K562 (cell line): ENCODE results near the gene ARMC7. TPM values are rescaled to one million over a fixed set of nuclear protein-coding genes. Genes with fewer than 3 reads are reported as not detected.

ENCODE experiments used
- CBX3 ChIP-seq, 2 experiments: IDR thresholded peaks; 1 replicate in 1 of 2; 2 replicates in 1 of 2; pipeline ENCODE4 v1.6.1; 2012; ENCODE audit warnings: inconsistent platforms in 2 of 2, low read length in 2 of 2, borderline replicate concordance in 1 of 2, control low read depth in 1 of 2
- CSDE1 ChIP-seq, 2 experiments: fragments of 450-650 bp; IDR thresholded peaks; 2 replicates each; pipeline ENCODE4 v1.6.1; 2016; ENCODE audit warnings: mild to moderate bottlenecking in 1 of 2
- CTBP1 ChIP-seq: fragments of 450-650 bp; IDR thresholded peaks from 2 replicates; pipeline ENCODE4 v1.6.1; 2016; ENCODE audit warnings: borderline replicate concordance
- KDM1A ChIP-seq, 2 experiments: fragments of 450-650 bp; IDR thresholded peaks; 2 replicates each; pipeline ENCODE4 v1.6.1; 2016; ENCODE audit warnings: mild to moderate bottlenecking in 2 of 2
- KHSRP ChIP-seq: fragments of 450-650 bp; IDR thresholded peaks from 2 replicates; pipeline ENCODE4 v1.6.1; 2017
- MEIS2 ChIP-seq: fragments of 450-650 bp; IDR thresholded peaks from 2 replicates; pipeline ENCODE4 v1.6.1; 2014; ENCODE audit warnings: mild to moderate bottlenecking; ENCODE audit not compliant: partially characterized antibody
- NCOA4 ChIP-seq: fragments of 450-650 bp; IDR thresholded peaks from 2 replicates; pipeline ENCODE4 v1.6.1; 2018; ENCODE audit warnings: mild to moderate bottlenecking; ENCODE audit not compliant: partially characterized antibody
- NR2C1 ChIP-seq, 2 experiments: fragments of 450-650 bp; IDR thresholded peaks; 2 replicates each; pipeline ENCODE4 v1.6.1; 2017; ENCODE audit warnings: mild to moderate bottlenecking in 2 of 2, antibody characterized with exemption in 1 of 2, inconsistent platforms in 1 of 2, missing compliant biosample characterization in 1 of 2, missing genetic modification characterization in 1 of 2
- NR4A1 ChIP-seq, 2 experiments: fragments of 250-450 bp in 1 of 2; fragments of 450-650 bp in 1 of 2; sonication (Bioruptor Pico) in 1 of 2; IDR thresholded peaks; 2 replicates each; pipeline versions ENCODE4 v1.4.0 to v1.6.1; 2016 to 2020; ENCODE audit warnings: mild to moderate bottlenecking in 2 of 2, missing compliant biosample characterization in 1 of 2, missing genetic modification characterization in 1 of 2, moderate library complexity in 1 of 2
- RBM22 ChIP-seq: fragments of 200-400 bp; formaldehyde crosslinking; IDR thresholded peaks from 2 replicates; pipeline ENCODE4 v1.6.1; 2018; ENCODE audit warnings: low read length, low read depth; ENCODE audit not compliant: poor library complexity, severe bottlenecking
- SOX6 ChIP-seq: fragments of 450-650 bp; IDR thresholded peaks from 2 replicates; pipeline ENCODE4 v1.6.1; 2014; ENCODE audit warnings: mild to moderate bottlenecking
- TAL1 ChIP-seq: fragments of 450-650 bp; IDR thresholded peaks from 2 replicates; pipeline ENCODE4 v1.6.1; 2016; ENCODE audit warnings: mild to moderate bottlenecking
- TEAD1 ChIP-seq, 2 experiments: fragments of 450-650 bp in 1 of 2; sonication (generic) in 1 of 2; formaldehyde crosslinking; IDR thresholded peaks; 2 replicates each; pipeline versions ENCODE4 v1.4.0 to v1.8.0; 2020 to 2022; ENCODE audit warnings: mild to moderate bottlenecking in 2 of 2, missing genetic modification reagents in 1 of 2
- ZNF134 ChIP-seq: fragments of 250-450 bp; sonication (Bioruptor Pico); conservative IDR thresholded peaks from 2 replicates; pipeline ENCODE4 v1.4.0; 2020
- ZNF197 ChIP-seq: fragments of 200-800 bp; sonication (Bioruptor generic); IDR thresholded peaks from 2 replicates; pipeline ENCODE4 v1.6.1; 2016; ENCODE audit warnings: low read depth, missing genetic modification characterization, missing compliant biosample characterization
- ZNF280A ChIP-seq: fragments of 450-650 bp; IDR thresholded peaks from 2 replicates; pipeline ENCODE4 v1.6.1; 2018; ENCODE audit warnings: mild to moderate bottlenecking, low read depth; ENCODE audit not compliant: partially characterized antibody
- ZNF3 ChIP-seq: fragments of 250-450 bp; sonication (Bioruptor Pico); IDR thresholded peaks from 2 replicates; pipeline ENCODE4 v1.5.0; 2021; ENCODE audit warnings: mild to moderate bottlenecking, moderate library complexity
- ZNF445 ChIP-seq: fragments of 250-450 bp; sonication (Bioruptor Pico); IDR thresholded peaks from 2 replicates; pipeline ENCODE4 v1.4.0; 2020; ENCODE audit warnings: low read depth, mild to moderate bottlenecking, moderate library complexity
- ZNF696 ChIP-seq: fragments of 250-450 bp; sonication (Bioruptor Pico); conservative IDR thresholded peaks from 2 replicates; pipeline ENCODE4 v1.4.0; 2020; ENCODE audit warnings: mild to moderate bottlenecking, moderate library complexity
- polyA plus RNA-seq, 8 experiments: library from polyadenylated mRNA; depleted of rRNA in 4 of 8; stranded (reverse) in 5 of 8; unstranded in 3 of 8; fragments of >200 nt; fragmentation: Nextera tagmentation in 2 of 8; fragmentation: Illumina TruSeq in 1 of 8; extraction: Ambion mirVana in 2 of 8; extraction: Trizol in 1 of 8; gene quantifications; 2 replicates each; pipeline versions ENCODE4 v1.2.1 to v1.2.3, GENCODE V29; 2011 to 2014; ENCODE audit warnings: inconsistent platforms in 1 of 8, missing spikeins in 1 of 8
- total RNA-seq, 7 experiments: library from RNA; depleted of rRNA in 6 of 7; stranded (reverse); fragments of >200 nt in 6 of 7; fragmentation: Illumina TruSeq in 2 of 7; extraction: Trizol in 2 of 7; gene quantifications; 2 replicates each; pipeline versions ENCODE4 v1.2.1 to v1.2.3, GENCODE V29; 2011 to 2021; ENCODE audit warnings: low replicate concordance in 1 of 7
- TF ChIP-seq, protein P1 (sequence below), 2 experiments: fragments of 150-350 bp in 1 of 2; IDR thresholded peaks; 2 replicates each; pipeline ENCODE4 v1.6.1; 2012 to 2016; ENCODE audit warnings: low read depth in 2 of 2, low read length in 2 of 2, mild to moderate bottlenecking in 1 of 2, moderate library complexity in 1 of 2
- TF ChIP-seq, protein P2 (sequence below): fragments of 450-650 bp; formaldehyde crosslinking; IDR thresholded peaks from 2 replicates; pipeline ENCODE4 v1.4.0; 2020; ENCODE audit warnings: mild to moderate bottlenecking, moderate library complexity

ARMC7 gene
- total and polyA plus RNA-seq, 9 of the 15 experiments (the other 6 are each of a cell fraction or from before 2014, with no cell fraction given): 1.4 to 15.2 (median 5.9) TPM

DNA sequence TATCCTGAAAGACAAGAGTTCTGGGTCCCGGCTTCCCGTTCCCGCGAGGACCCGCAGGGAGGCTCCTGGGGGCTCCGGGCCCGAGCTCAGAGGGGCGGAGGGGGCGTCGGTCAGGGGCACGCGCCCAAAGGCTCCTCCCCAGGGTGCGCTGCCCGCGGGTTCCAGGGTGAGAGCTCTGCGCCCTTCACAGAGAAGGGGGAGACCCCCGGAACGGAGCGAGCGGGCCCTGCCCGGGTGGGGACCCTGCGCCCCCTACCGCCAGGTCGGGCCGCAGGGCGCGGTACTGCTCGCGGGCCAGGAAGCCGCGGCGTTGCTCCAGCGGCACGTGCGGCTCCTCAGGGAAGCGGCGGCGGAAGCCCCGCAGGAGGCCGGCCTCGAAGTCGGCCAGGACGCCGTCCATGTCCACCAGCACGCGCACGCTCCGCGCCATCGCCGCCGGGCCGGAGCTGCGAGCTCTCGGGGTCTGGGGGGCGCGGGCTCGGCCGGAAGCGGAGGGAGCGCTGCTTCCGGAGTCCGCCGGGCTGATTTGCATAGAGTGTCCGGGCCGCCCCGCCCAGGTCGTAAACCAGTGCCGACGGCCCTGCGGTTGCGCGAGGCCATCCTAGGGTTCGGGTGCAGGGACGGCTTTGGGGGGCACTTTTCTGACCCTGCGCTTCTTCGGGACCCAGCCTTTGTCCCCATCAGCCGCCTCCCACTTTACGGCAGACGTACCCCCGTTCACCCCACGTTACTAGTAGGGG is 21.7 kb downstream of the ARMC7 start, which contains the start of gene NT5C (continued):
- no peak for TF ChIP-seq ZNF3
- TF ChIP-seq ZNF197 (CRISPR knock-in tag): peak; percentile 50; the same call in 1 of the 2 replicates
- TF ChIP-seq, protein P1, sequence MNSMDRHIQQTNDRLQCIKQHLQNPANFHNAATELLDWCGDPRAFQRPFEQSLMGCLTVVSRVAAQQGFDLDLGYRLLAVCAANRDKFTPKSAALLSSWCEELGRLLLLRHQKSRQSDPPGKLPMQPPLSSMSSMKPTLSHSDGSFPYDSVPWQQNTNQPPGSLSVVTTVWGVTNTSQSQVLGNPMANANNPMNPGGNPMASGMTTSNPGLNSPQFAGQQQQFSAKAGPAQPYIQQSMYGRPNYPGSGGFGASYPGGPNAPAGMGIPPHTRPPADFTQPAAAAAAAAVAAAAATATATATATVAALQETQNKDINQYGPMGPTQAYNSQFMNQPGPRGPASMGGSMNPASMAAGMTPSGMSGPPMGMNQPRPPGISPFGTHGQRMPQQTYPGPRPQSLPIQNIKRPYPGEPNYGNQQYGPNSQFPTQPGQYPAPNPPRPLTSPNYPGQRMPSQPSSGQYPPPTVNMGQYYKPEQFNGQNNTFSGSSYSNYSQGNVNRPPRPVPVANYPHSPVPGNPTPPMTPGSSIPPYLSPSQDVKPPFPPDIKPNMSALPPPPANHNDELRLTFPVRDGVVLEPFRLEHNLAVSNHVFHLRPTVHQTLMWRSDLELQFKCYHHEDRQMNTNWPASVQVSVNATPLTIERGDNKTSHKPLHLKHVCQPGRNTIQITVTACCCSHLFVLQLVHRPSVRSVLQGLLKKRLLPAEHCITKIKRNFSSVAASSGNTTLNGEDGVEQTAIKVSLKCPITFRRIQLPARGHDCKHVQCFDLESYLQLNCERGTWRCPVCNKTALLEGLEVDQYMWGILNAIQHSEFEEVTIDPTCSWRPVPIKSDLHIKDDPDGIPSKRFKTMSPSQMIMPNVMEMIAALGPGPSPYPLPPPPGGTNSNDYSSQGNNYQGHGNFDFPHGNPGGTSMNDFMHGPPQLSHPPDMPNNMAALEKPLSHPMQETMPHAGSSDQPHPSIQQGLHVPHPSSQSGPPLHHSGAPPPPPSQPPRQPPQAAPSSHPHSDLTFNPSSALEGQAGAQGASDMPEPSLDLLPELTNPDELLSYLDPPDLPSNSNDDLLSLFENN (IDR thresholded peaks at IDR 0.05; ENCODE audit: low read depth in 2 of 2, low read length in 2 of 2): no peak
- TF ChIP-seq KDM1A (IDR thresholded peaks at IDR 0.05): no peak
- TF ChIP-seq NCOA4: no peak
- no peak for TF ChIP-seq CSDE1 (IDR thresholded peaks at IDR 0.05)
- no peak for TF ChIP-seq KHSRP
- 0 out of 3 replicates have a peak, but pooled peaks of 1 of the 2 experiments have one; percentile 18 for TF ChIP-seq CBX3 (IDR thresholded peaks at IDR 0.05; ENCODE audit: borderline replicate concordance in 1 of 2, low read length in 2 of 2)
- TF ChIP-seq RBM22: peak; percentile 92
- TF ChIP-seq TAL1: no peak
- TF ChIP-seq TEAD1 (CRISPR knock-in tag; IDR thresholded peaks at IDR 0.05): peak; percentile 17 to 68; a peak in 3 of 4 replicates
- no peak for TF ChIP-seq NR4A1 (CRISPR knock-in tag; IDR thresholded peaks at IDR 0.05)
- no peak; the same call in 1 of the 2 replicates for TF ChIP-seq NR4A1 (tag; IDR thresholded peaks at IDR 0.05)
- no peak for TF ChIP-seq ZNF696 (CRISPR knock-in tag)
- peak; percentile 59 for TF ChIP-seq MEIS2
- peak; percentile 83 for TF ChIP-seq CTBP1
- TF ChIP-seq ZNF280A: no peak
- 0 out of 2 replicates have a peak, but pooled peaks have one; percentile 60 for TF ChIP-seq SOX6
- 0 out of 2 replicates have a peak, but pooled peaks have one; percentile 37 for TF ChIP-seq ZNF134 (CRISPR knock-in tag)
- TF ChIP-seq ZNF445: no peak
- no peak for TF ChIP-seq NR2C1 (IDR thresholded peaks at IDR 0.05)
- no peak for TF ChIP-seq NR2C1 (tag; IDR thresholded peaks at IDR 0.05)
- TF ChIP-seq, protein P2, sequence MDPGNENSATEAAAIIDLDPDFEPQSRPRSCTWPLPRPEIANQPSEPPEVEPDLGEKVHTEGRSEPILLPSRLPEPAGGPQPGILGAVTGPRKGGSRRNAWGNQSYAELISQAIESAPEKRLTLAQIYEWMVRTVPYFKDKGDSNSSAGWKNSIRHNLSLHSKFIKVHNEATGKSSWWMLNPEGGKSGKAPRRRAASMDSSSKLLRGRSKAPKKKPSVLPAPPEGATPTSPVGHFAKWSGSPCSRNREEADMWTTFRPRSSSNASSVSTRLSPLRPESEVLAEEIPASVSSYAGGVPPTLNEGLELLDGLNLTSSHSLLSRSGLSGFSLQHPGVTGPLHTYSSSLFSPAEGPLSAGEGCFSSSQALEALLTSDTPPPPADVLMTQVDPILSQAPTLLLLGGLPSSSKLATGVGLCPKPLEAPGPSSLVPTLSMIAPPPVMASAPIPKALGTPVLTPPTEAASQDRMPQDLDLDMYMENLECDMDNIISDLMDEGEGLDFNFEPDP (CRISPR knock-in tag): no peak
